CD4-positive, alpha-beta memory T cell (primary cell): Measurements from ENCODE around the gene ACAA2. TPM values are rescaled to one million over a fixed set of nuclear protein-coding genes. Genes with fewer than 3 reads are reported as not detected.
"Not testable (repeated sequence)": the region's sequence is repeated elsewhere in the genome, so short reads cannot be mapped to it uniquely, and the experiment has no call there.

Experiments used
- CTCF ChIA-PET: fragments of 350-600 bp; sonication (Branson Sonifier 250); formaldehyde crosslinking; loops from one replicate; lab custom pipeline; 2021; ENCODE audit warnings: inconsistent platforms; ENCODE audit not compliant: partially characterized antibody; lab: Charles Lee
- POLR2A ChIA-PET: fragments of 350-600 bp; sonication (Branson Sonifier 250); formaldehyde crosslinking; loops from one replicate; lab custom pipeline; 2021; ENCODE audit not compliant: partially characterized antibody; lab: Charles Lee
- DNase-seq, 5 donors: peaks; one replicate each; pipeline versions ENCODE4 v3.0.0 to v3.0.0-alpha.2; 2020 to 2022; ENCODE audit warnings: mixed read lengths in 1 of 5
- H3K27ac ChIP-seq: one replicate; pipeline ENCODE4 v1.7.0; 2013; ENCODE audit warnings: low read depth, low read length
- H3K27me3 ChIP-seq: 2 replicates; pipeline ENCODE4 v1.7.0; 2013; ENCODE audit warnings: mild to moderate bottlenecking, low read length, moderate library complexity; ENCODE audit not compliant: insufficient read depth
- H3K36me3 ChIP-seq: 2 replicates; pipeline ENCODE4 v1.7.0; 2013; ENCODE audit warnings: mild to moderate bottlenecking, low read length, moderate library complexity; ENCODE audit not compliant: insufficient read depth
- H3K4me1 ChIP-seq: 2 replicates; pipeline ENCODE4 v1.7.0; 2013; ENCODE audit warnings: mild to moderate bottlenecking, low read length, moderate library complexity; ENCODE audit not compliant: insufficient read depth
- H3K4me3 ChIP-seq, 2 donors: one replicate each; pipeline ENCODE4 v1.7.0; 2013; ENCODE audit warnings: low read length in 2 of 2, mild to moderate bottlenecking in 1 of 2
- H3K9me3 ChIP-seq, 2 donors: one replicate each; pipeline ENCODE4 v1.7.0; 2013; ENCODE audit warnings: low read length in 2 of 2, control low read depth in 1 of 2; ENCODE audit not compliant: control insufficient read depth in 1 of 2
- H3K27ac Mint-ChIP-seq, 7 donors: one replicate each; pipeline ENCODE4 v1.8.0; 2020 to 2021; ENCODE audit warnings: mixed read lengths in 7 of 7, mild to moderate bottlenecking in 6 of 7, inconsistent platforms in 3 of 7, moderate library complexity in 3 of 7
- H3K27me3 Mint-ChIP-seq, 2 donors: one replicate each; pipeline ENCODE4 v1.8.0; 2020 to 2021; ENCODE audit warnings: mixed read lengths in 2 of 2
- H3K36me3 Mint-ChIP-seq, 2 donors: one replicate each; pipeline ENCODE4 v1.8.0; 2020 to 2021; ENCODE audit warnings: mixed read lengths in 2 of 2, inconsistent platforms in 1 of 2, mild to moderate bottlenecking in 1 of 2
- H3K4me1 Mint-ChIP-seq, 4 donors: one replicate each; pipeline ENCODE4 v1.8.0; 2020 to 2021; ENCODE audit warnings: mixed read lengths in 4 of 4, mild to moderate bottlenecking in 1 of 4
- H3K4me3 Mint-ChIP-seq, 8 donors: one replicate each; pipeline ENCODE4 v1.8.0; 2020 to 2021; ENCODE audit warnings: mixed read lengths in 8 of 8, mild to moderate bottlenecking in 7 of 8, moderate library complexity in 6 of 8, inconsistent platforms in 3 of 8
- H3K9me3 Mint-ChIP-seq, 8 donors: one replicate each; pipeline ENCODE4 v1.8.0; 2020 to 2021; ENCODE audit warnings: mixed read lengths in 8 of 8, mild to moderate bottlenecking in 5 of 8, inconsistent platforms in 3 of 8, moderate library complexity in 1 of 8
- intact Hi-C: fragments of 100-400 bp; cut with micrococcal nuclease; formaldehyde crosslinking; loops from one replicate; pipeline ENCODE4 v1.15.1; 2023
- polyA plus RNA-seq, 2 donors: library from polyadenylated mRNA; unstranded; fragments of 300-500 nt; fragmentation: Illumina TruSeq; gene quantifications; one replicate each; pipeline ENCODE4 v1.2.3, GENCODE V29; 2021
- total RNA-seq, 2 experiments: library from RNA; stranded (reverse); gene quantifications; one replicate each; pipeline ENCODE4 v1.2.3, GENCODE V29; 2021

ACAA2 gene
- total and polyA plus RNA-seq, 4 experiments from 2014 or later = 21.8 to 150 (median 44.1) TPM

DNA sequence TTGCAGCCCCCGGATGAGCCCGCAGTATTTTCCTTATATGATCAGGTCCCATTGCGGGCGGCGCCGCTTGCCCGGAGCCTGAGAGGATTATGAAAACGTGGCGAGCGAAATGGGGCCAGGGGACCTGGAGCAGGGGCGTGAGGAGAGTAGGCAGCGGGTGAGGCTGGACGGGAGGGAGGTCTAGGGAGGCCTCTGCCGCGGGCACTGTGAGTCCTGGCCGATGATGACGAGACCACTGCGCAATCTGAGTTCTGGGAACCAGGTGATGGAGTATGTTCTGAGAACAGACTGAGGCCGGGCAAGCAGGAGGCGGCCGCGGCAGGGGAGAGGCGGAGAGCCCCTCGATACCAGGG is 790 bp upstream of the ACAA2 start:
- Histone ChIP-seq H3K27me3 (no peaks in the 10 kb centered on the region), H3K4me1 (peaks cover 56% of the 10 kb centered on the region), H3K4me3 (peak overlapping the region; percentile 88 to 90), H3K27ac (peak overlapping the region; percentile 80), H3K36me3 (no peaks in the 10 kb centered on the region), H3K9me3 (no peaks in the 10 kb centered on the region)
- peaks cover 41 to 75% (median 57%) of the 10 kb centered on the region in 4 donors for H3K4me1 Mint-ChIP-seq
- H3K27me3 Mint-ChIP-seq = no peaks in the 10 kb centered on the region
- peaks cover 13 to 15% of the 10 kb centered on the region in 2 donors for H3K36me3 Mint-ChIP-seq
- ChIA-PET CTCF (no interaction called here), POLR2A (interaction anchor here (0.6 to 1.9 kb wide), 8 partner anchors 9 to 452 kb away, joined by 3 to 13 read pairs (median 3); partner anchors contain the start of genes C18orf32 and CFAP53)
- H3K27ac Mint-ChIP-seq = peak overlapping the region; percentile 91 to 99 (median 97)
- H3K4me3 Mint-ChIP-seq = peak overlapping the region; percentile 95 to 100 (median 96)
- H3K9me3 Mint-ChIP-seq = peaks cover 2 to 14% (median 7%) of the 10 kb centered on the region in 8 donors
- intact Hi-C loops = loop anchor here (1.0 to 10.0 kb wide), 5 partner anchors 322 to 1381 kb away; partner anchors contain the start of genes CXXC1, MEX3C and RPL17
- DNase-seq = peak in 1 of 5 donors; percentile 57

GRCh38 chr18:49813069-49813318 is 339 bp downstream of the ACAA2 start:
- intact Hi-C loops = loop anchor here (1.0 to 10.0 kb wide), 5 partner anchors 27 to 1382 kb away; partner anchors contain the start of genes CXXC1 and MEX3C
- Mint-ChIP-seq H3K27me3 (no peaks in the 10 kb centered on the region), H3K36me3 (peaks cover 23 to 24% of the 10 kb centered on the region in 2 donors), H3K9me3 (peaks cover 2 to 24% (median 16%) of the 10 kb centered on the region in 8 donors), H3K4me1 (peaks cover 33 to 64% (median 48%) of the 10 kb centered on the region in 4 donors), H3K4me3 (peak overlapping the region; percentile 95 to 100 (median 96)), H3K27ac (peak overlapping the region; percentile 74 to 99 (median 94))
- Histone ChIP-seq H3K27me3 (no peaks in the 10 kb centered on the region), H3K9me3 (no peaks in the 10 kb centered on the region), H3K27ac (peak overlapping the region; percentile 80), H3K4me3 (peak overlapping the region; percentile 83 to 90), H3K36me3 (no peaks in the 10 kb centered on the region), H3K4me1 (peaks cover 45% of the 10 kb centered on the region)
- no peak for DNase-seq
- ChIA-PET CTCF (interaction anchor here (1.1 to 2.6 kb wide), 3 partner anchors 9 to 43 kb away, joined by 3 to 10 read pairs (median 9); no protein-coding TSS in a partner anchor), POLR2A (interaction anchor here (1.0 to 1.1 kb wide), 3 partner anchors 24 to 469 kb away, joined by 3 read pairs; no protein-coding TSS in a partner anchor)

DNA sequence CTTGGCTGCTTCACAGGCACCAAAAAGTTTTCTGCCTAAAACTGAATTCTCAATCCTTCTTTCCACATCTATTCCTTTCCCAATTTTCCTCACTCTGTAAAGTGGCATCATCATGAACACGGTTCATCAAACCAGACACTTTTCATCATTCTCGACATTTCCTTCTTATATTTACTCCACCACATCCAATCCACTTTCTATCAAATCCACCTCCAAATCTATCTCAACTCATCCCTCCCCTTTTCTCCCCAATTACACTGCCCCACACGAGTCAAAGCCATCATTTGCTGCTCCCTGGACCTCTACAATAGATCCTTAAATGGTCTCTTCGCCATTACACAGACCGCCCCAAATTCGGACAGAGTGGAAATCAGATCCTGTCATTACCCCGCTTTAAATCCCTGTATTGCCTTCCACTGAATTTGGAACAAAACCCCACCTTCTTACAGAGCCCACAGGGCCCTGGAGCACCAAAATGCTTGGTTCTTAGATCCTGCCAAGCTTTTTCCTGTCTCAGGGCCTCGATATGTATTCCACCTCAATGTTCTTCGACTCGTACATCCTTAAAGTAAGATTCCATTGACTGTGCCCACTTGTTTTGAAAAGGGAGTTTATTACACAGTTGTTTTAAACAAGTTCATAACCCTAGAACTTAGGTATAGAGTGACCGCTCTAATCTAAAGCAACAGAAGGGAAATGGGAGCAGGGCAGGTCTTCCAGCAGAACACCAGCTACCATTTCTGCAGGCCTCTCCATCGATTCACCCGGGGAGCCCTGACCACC is 856 bp downstream of the ACAA2 start:
- Histone ChIP-seq H3K4me3 (peak overlapping the region; percentile 83 to 90), H3K27me3 (no peaks in the 10 kb centered on the region), H3K27ac (peak overlapping the region; percentile 80), H3K4me1 (peaks cover 40% of the 10 kb centered on the region), H3K36me3 (no peaks in the 10 kb centered on the region), H3K9me3 (no peaks in the 10 kb centered on the region)
- no peak for DNase-seq
- ChIA-PET CTCF (interaction anchor here (1.1 to 2.6 kb wide), 3 partner anchors 10 to 44 kb away, joined by 3 to 10 read pairs (median 9); no protein-coding TSS in a partner anchor), POLR2A (interaction anchor here (0.8 to 1.1 kb wide), 4 partner anchors 9 to 469 kb away, joined by 3 to 4 read pairs (median 3); no protein-coding TSS in a partner anchor)
- Mint-ChIP-seq H3K36me3 (peaks cover 25 to 27% of the 10 kb centered on the region in 2 donors), H3K9me3 (peaks cover 2 to 26% (median 18%) of the 10 kb centered on the region in 8 donors), H3K27me3 (no peaks in the 10 kb centered on the region), H3K4me1 (peaks cover 29 to 59% (median 43%) of the 10 kb centered on the region in 4 donors), H3K4me3 (peak overlapping the region; percentile 95 to 100 (median 96)), H3K27ac (peak overlapping the region; percentile 74 to 99 (median 94))
- intact Hi-C loops = loop anchor here (1.0 to 10.0 kb wide), 5 partner anchors 26 to 1382 kb away; partner anchors contain the start of genes CXXC1 and MEX3C

DNA sequence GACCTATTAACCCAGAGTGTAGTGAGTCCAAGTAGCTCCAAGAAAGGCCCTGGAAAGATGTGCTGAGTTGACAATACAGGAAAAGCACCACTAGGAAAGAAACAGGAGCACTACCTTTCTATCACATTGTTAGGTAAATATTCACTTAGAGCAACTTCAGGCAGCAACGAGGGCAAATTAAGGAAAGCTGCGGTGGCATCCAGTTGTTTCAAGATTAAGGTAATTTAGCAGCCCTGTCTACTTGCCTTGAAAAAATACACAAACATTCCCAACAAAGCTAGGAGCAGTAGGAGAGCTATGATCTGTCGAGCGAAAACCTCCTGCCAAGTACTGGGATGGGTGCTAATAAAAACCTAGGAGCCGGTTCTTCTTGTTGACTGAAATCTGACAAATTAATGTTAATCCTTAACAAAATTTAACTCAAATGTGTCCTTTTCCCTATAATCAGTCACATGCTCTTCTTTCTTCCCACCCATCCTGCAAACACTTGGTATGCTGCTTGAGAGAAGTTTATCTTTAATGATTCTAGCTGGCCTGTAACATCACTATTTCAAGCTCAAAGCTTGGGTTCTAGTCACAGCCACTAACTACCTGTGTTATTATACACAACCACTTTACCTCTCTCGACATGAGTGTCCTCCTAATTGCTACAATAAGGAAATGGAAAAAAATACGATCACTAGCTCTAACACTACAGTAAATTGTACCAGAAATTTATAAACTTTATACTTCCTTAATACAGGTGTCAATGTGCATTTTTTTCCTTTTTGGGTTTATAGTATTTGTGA is 2.0 kb downstream of the ACAA2 start:
- ChIA-PET POLR2A (interaction anchor here (1.0 kb wide), 1 partner anchor 8 kb away, joined by 3 read pairs; no protein-coding TSS in a partner anchor), CTCF (interaction anchor here (2.0 to 2.6 kb wide), 2 partner anchors 11 to 27 kb away, joined by 9 to 10 read pairs; no protein-coding TSS in a partner anchor)
- no peaks in the 10 kb centered on the region for H3K27me3 Mint-ChIP-seq
- no peaks in the 10 kb centered on the region for H3K27me3 ChIP-seq
- peaks cover 35% of the 10 kb centered on the region for H3K4me1 ChIP-seq
- peaks cover 2 to 26% (median 18%) of the 10 kb centered on the region in 8 donors for H3K9me3 Mint-ChIP-seq
- H3K4me1 Mint-ChIP-seq = peaks cover 28 to 57% (median 39%) of the 10 kb centered on the region in 4 donors
- H3K4me3 ChIP-seq = no peak overlapping the region
- intact Hi-C loops = loop anchor here (5.0 to 10.0 kb wide), 4 partner anchors 476 to 1383 kb away; partner anchors contain the start of genes CXXC1 and MEX3C
- H3K27ac Mint-ChIP-seq = no peak overlapping the region
- H3K9me3 ChIP-seq = no peaks in the 10 kb centered on the region
- peaks cover 25 to 27% of the 10 kb centered on the region in 2 donors for H3K36me3 Mint-ChIP-seq
- DNase-seq = no peak
- H3K36me3 ChIP-seq = no peaks in the 10 kb centered on the region
- H3K4me3 Mint-ChIP-seq = peak overlapping the region in 4 of 8 donors; percentile 20 to 100 (median 23)
- no peak overlapping the region for H3K27ac ChIP-seq

DNA sequence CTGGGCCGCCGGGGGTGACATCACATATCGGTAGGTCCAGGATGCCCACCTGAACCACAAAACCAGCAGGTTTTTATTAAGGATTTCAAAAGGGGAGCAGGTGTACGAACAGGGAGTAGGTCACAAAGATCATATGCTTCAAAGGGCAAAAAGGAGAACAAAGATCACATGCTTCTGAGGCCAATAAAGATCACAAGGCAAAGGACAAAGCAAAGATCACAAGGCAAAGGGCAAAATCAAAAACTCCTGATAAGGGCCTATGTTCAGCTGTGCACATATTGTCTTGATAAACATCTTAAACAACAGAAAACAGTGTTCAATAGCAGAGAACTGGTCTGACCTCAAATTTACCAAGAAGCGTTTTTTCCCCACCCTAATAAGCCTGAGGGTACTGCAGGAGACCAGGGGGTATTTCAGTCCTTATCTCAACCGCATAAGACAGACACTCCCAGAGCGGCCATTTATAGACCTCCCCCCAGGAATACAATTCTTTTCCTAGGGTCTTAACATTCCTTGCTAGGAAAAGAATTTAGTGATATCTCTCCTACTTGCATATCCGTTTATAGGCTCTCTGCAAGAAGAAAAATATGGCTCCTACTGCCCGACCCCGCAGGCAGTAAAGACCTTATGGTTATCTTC is 4.7 kb downstream of the ACAA2 start:
- POLR2A ChIA-PET = interaction anchor here (1.4 kb wide), 1 partner anchor 11 kb away, joined by 5 read pairs; no protein-coding TSS in a partner anchor
- H3K9me3 Mint-ChIP-seq = peaks cover 2 to 26% (median 17%) of the 10 kb centered on the region in 8 donors
- H3K4me3 ChIP-seq, H3K27me3 Mint-ChIP-seq, H3K9me3 ChIP-seq, H3K27ac Mint-ChIP-seq, H3K27ac ChIP-seq, DNase-seq, H3K4me3 Mint-ChIP-seq, intact Hi-C loops, H3K36me3 ChIP-seq, H3K27me3 ChIP-seq: not testable (repeated sequence)
- H3K4me1 ChIP-seq = peaks cover 21% of the 10 kb centered on the region
- H3K4me1 Mint-ChIP-seq = peaks cover 27 to 54% (median 35%) of the 10 kb centered on the region in 4 donors
- CTCF ChIA-PET = interaction anchor here (1.1 kb wide), 1 partner anchor 12 kb away, joined by 4 read pairs; no protein-coding TSS in a partner anchor
- H3K36me3 Mint-ChIP-seq = peaks cover 22 to 27% of the 10 kb centered on the region in 2 donors

- Histone ChIP-seq H3K4me1 (no peaks in the 10 kb centered on the region), H3K27me3 (no peaks in the 10 kb centered on the region), H3K4me3 (no peak overlapping the region), H3K36me3 (no peaks in the 10 kb centered on the region), H3K9me3 (no peaks in the 10 kb centered on the region), H3K27ac (no peak overlapping the region)
- intact Hi-C loops = no loop called here
- Mint-ChIP-seq H3K36me3 (peaks cover 24 to 32% of the 10 kb centered on the region in 2 donors), H3K27ac (peak overlapping the region in 2 of 7 donors; percentile 8 to 10), H3K4me1 (peaks cover 7 to 27% (median 18%) of the 10 kb centered on the region in 4 donors), H3K9me3 (peaks cover 0 to 13% (median 10%) of the 10 kb centered on the region in 8 donors), H3K27me3 (no peaks in the 10 kb centered on the region), H3K4me3 (no peak overlapping the region)
- POLR2A ChIA-PET = interaction anchor here (1.1 kb wide), 1 partner anchor 10 kb away, joined by 3 read pairs; the partner anchor contains the start of gene ACAA2
- no peak for DNase-seq
- CTCF ChIA-PET = no interaction called here
Measured at GRCh38 chr18:49804096-49804495, 9.2 kb downstream of the ACAA2 start.
